GM12878 (cell line): Measurements from ENCODE around the gene TEF. TPM values are rescaled to one million over a fixed set of nuclear protein-coding genes. Genes with fewer than 3 reads are reported as not detected.

Source experiments
- ATAC-seq: fragments of 200-7000 bp; cut with Tn5 transposase; 3 replicates; pipeline ENCODE4 v1.9.1; 2020; ENCODE audit warnings: mild to moderate bottlenecking, moderate library complexity
- Bru-seq: library from RNA; stranded (reverse); fragments of 400-500 nt; gene quantifications from one replicate; lab custom pipeline; 2021; lab: Mats Ljungman, UMichigan
- BruChase-seq, 2 experiments: library from RNA; stranded (reverse); fragments of 400-500 nt; gene quantifications; one replicate each; lab custom pipeline; 2021; lab: Mats Ljungman, UMichigan
- BruUV-seq: library from RNA; stranded (reverse); fragments of 400-500 nt; replicated peaks from 2 replicates; lab custom pipeline; 2021; lab: Mats Ljungman, UMichigan
- CTCF ChIA-PET: fragments of 300-600 bp; sonication (Branson Sonifier 250); formaldehyde crosslinking; extraction: SDS; loops from one replicate; lab custom pipeline; 2021; ENCODE audit warnings: inconsistent platforms; lab: Yijun Ruan, JAX
- POLR2A ChIA-PET: fragments of 350-600 bp; formaldehyde crosslinking; extraction: SDS; loops from one replicate; lab custom pipeline; 2021; ENCODE audit warnings: inconsistent platforms; lab: Charles Lee
- RAD21 ChIA-PET: fragments of 300-600 bp; sonication (Branson Sonifier 250); formaldehyde crosslinking; loops from one replicate; lab custom pipeline; 2023; ENCODE audit warnings: antibody characterized with exemption; ENCODE audit not compliant: unreplicated experiment; lab: Charles Lee
- SMC1A ChIA-PET: fragments of 300-600 bp; sonication (Branson Sonifier 250); formaldehyde crosslinking; loops from one replicate; lab custom pipeline; 2023; ENCODE audit not compliant: unreplicated experiment, uncharacterized antibody; lab: Charles Lee
- DNase-seq: peaks from one replicate; pipeline ENCODE4 v3.0.0-alpha.2; 2011; ENCODE audit warnings: low read depth, low spot score
- FAIRE-seq: peaks from 3 replicates; lab custom pipeline; 2011; peaks lifted over from hg19 to GRCh38; lab: Jason Lieb, UNC
- H2AFZ ChIP-seq: 2 replicates; pipeline ENCODE4 v1.6.0; 2011; ENCODE audit warnings: low read depth, low read length, control low read depth; ENCODE audit not compliant: control insufficient read depth
- H3K27ac ChIP-seq: 2 replicates; pipeline ENCODE4 v1.5.1; 2011; ENCODE audit warnings: control low read depth; ENCODE audit not compliant: control insufficient read depth, insufficient read depth
- H3K27me3 ChIP-seq, 2 experiments: replicated peaks in 1 of 2; 2 replicates each; pipeline versions ENCODE4 v1.6.0 to v1.6.1; 2011; ENCODE audit warnings: low read length in 1 of 2; ENCODE audit not compliant: control insufficient read depth in 2 of 2, insufficient read depth in 2 of 2
- H3K36me3 ChIP-seq, 2 experiments: 2 replicates each; pipeline ENCODE4 v1.5.1; 2011; ENCODE audit warnings: low read length in 1 of 2; ENCODE audit not compliant: control insufficient read depth in 2 of 2, insufficient read depth in 2 of 2
- H3K4me1 ChIP-seq: 2 replicates; pipeline ENCODE4 v1.6.1; 2011; ENCODE audit warnings: mild to moderate bottlenecking, low read length, moderate library complexity, mixed read lengths; ENCODE audit not compliant: control insufficient read depth, insufficient read depth
- H3K4me2 ChIP-seq: 2 replicates; pipeline ENCODE4 v1.6.0; 2011; ENCODE audit warnings: control low read depth; ENCODE audit not compliant: control insufficient read depth, insufficient read depth
- H3K4me3 ChIP-seq: fragments of 200-600 bp; sonication (generic); 2 replicates; pipeline ENCODE4 v1.5.1; 2016
- H3K79me2 ChIP-seq: 2 replicates; pipeline ENCODE4 v1.6.0; 2011; ENCODE audit warnings: low read length; ENCODE audit not compliant: control insufficient read depth, insufficient read depth
- H3K9ac ChIP-seq: 2 replicates; pipeline ENCODE4 v1.8.0; 2011; ENCODE audit warnings: low read length, control low read depth, mixed read lengths; ENCODE audit not compliant: control insufficient read depth, insufficient read depth
- H3K9me3 ChIP-seq: replicated peaks from 3 replicates; pipeline ENCODE4 v1.5.1; 2011; ENCODE audit warnings: mild to moderate bottlenecking, low read length; ENCODE audit not compliant: control insufficient read depth, insufficient read depth
- H4K20me1 ChIP-seq: 2 replicates; pipeline ENCODE4 v1.6.0; 2011; ENCODE audit not compliant: control insufficient read depth, insufficient read depth
- ATF7 ChIP-seq: fragments of 450-650 bp; IDR thresholded peaks from 2 replicates; pipeline ENCODE4 v1.6.1; 2016; ENCODE audit warnings: low read depth, mild to moderate bottlenecking
- BHLHE40 ChIP-seq, 2 experiments: fragments of 450-650 bp in 1 of 2; IDR thresholded peaks; 2 replicates each; pipeline ENCODE4 v1.6.1; 2011 to 2017; ENCODE audit warnings: low read depth in 2 of 2, borderline replicate concordance in 1 of 2, improper control_type of control experiment in 1 of 2, low read length in 1 of 2, mild to moderate bottlenecking in 1 of 2
- CHD2 ChIP-seq: IDR thresholded peaks from 2 replicates; pipeline ENCODE4 v1.6.1; 2011; ENCODE audit warnings: low read depth, low read length, improper control_type of control experiment, borderline replicate concordance
- HDGF ChIP-seq: fragments of 450-650 bp; IDR thresholded peaks from 2 replicates; pipeline ENCODE4 v1.6.1; 2016; ENCODE audit warnings: antibody characterized with exemption
- NFYB ChIP-seq: IDR thresholded peaks from 2 replicates; pipeline ENCODE4 v1.6.1; 2011; ENCODE audit warnings: low read depth, mild to moderate bottlenecking, low read length, improper control_type of control experiment, moderate library complexity; ENCODE audit not compliant: insufficient read depth
- NRF1 ChIP-seq: conservative IDR thresholded peaks from 2 replicates; pipeline ENCODE4 v1.6.1; 2011; ENCODE audit warnings: mild to moderate bottlenecking, low read depth, low read length, improper control_type of control experiment
- POLR2A ChIP-seq: IDR thresholded peaks from 2 replicates; pipeline ENCODE4 v1.6.1; 2011; ENCODE audit warnings: low read depth, mild to moderate bottlenecking, low read length
- POU2F2 ChIP-seq: IDR thresholded peaks from 3 replicates; pipeline ENCODE4 v1.6.1; 2011; ENCODE audit warnings: low read depth, mild to moderate bottlenecking, low read length, borderline replicate concordance
- SIN3A ChIP-seq: IDR thresholded peaks from 2 replicates; pipeline ENCODE4 v1.6.1; 2012; ENCODE audit warnings: low read depth, low read length, improper control_type of control experiment
- TAF1 ChIP-seq: IDR thresholded peaks from 2 replicates; pipeline ENCODE4 v1.6.1; 2011; ENCODE audit warnings: mild to moderate bottlenecking, low read depth, low read length, borderline replicate concordance
- USF2 ChIP-seq: IDR thresholded peaks from 2 replicates; pipeline ENCODE4 v1.6.1; 2011; ENCODE audit warnings: low read depth, low read length, improper control_type of control experiment, borderline replicate concordance
- YBX1 ChIP-seq: fragments of 450-650 bp; IDR thresholded peaks from 2 replicates; pipeline ENCODE4 v1.6.1; 2016; ENCODE audit warnings: antibody characterized with exemption
- WGBS: methylation state at CpG from one replicate; pipeline ENCODE4 v1.1.6; 2016; ENCODE audit warnings: low lambda C conversion rate; ENCODE audit not compliant: insufficient replicate concordance, insufficient coverage; ENCODE audit errors: missing lambda C conversion rate; 5-methylcytosine and 5-hydroxymethylcytosine counted together
- in situ Hi-C: fragments of 300-500 bp; cut with MboI; formaldehyde crosslinking; loops from 9 replicates; pipeline ENCODE4 v1.14.3; 2018; ENCODE audit warnings: mixed read lengths
- intact Hi-C: fragments of 100-400 bp; cut with micrococcal nuclease; formaldehyde crosslinking; loops from one replicate; pipeline ENCODE4 v1.14.2; 2022; ENCODE audit not compliant: unreplicated experiment
- long read RNA-seq, 2 experiments: library from polyadenylated mRNA; unstranded; transcript quantifications; one replicate each; pipeline ENCODE4 v2.0.0, GENCODE V29; 2019 to 2020
- polyA minus RNA-seq, 3 experiments: library from RNA; depleted of rRNA, polyadenylated mRNA; stranded (reverse); fragments of >200 nt; gene quantifications; 2 replicates each; pipeline ENCODE4 v1.2.3, GENCODE V29; 2011
- polyA plus RNA-seq, 11 experiments: library from polyadenylated mRNA; depleted of rRNA in 4 of 11; unstranded in 6 of 11; stranded (reverse) in 5 of 11; fragments of >200 nt; fragmentation: Nextera tagmentation in 4 of 11; fragmentation: Illumina TruSeq in 1 of 11; extraction: Ambion mirVana in 4 of 11; extraction: Trizol in 1 of 11; gene quantifications; 1 replicate in 1 of 11; 2 replicates in 10 of 11; pipeline versions ENCODE4 v1.2.1 to v1.2.3, GENCODE V29; 2011 to 2016; ENCODE audit warnings: inconsistent platforms in 2 of 11, missing spikeins in 2 of 11, low read depth in 1 of 11
- total RNA-seq, 4 experiments: library from RNA; depleted of rRNA in 3 of 4; stranded (reverse); fragments of >200 nt in 3 of 4; fragmentation: Illumina TruSeq in 1 of 4; extraction: Trizol in 1 of 4; gene quantifications; 2 replicates each; pipeline versions ENCODE4 v1.2.1 to v1.2.3, GENCODE V29; 2013 to 2021
- TF ChIP-seq, protein P1 (sequence below): IDR thresholded peaks from 2 replicates; pipeline ENCODE4 v1.6.1; 2012; ENCODE audit warnings: low read depth, low read length, improper control_type of control experiment
- TF ChIP-seq, protein P2 (sequence below): fragments of 450-650 bp; IDR thresholded peaks from 2 replicates; pipeline ENCODE4 v1.6.1; 2016; ENCODE audit warnings: mild to moderate bottlenecking
- TF ChIP-seq, protein P3 (sequence below): IDR thresholded peaks from 2 replicates; pipeline ENCODE4 v1.6.1; 2011; ENCODE audit warnings: low read depth, mild to moderate bottlenecking, low read length, moderate library complexity, borderline replicate concordance; ENCODE audit errors: extremely low read depth

Gene TEF, protein sequence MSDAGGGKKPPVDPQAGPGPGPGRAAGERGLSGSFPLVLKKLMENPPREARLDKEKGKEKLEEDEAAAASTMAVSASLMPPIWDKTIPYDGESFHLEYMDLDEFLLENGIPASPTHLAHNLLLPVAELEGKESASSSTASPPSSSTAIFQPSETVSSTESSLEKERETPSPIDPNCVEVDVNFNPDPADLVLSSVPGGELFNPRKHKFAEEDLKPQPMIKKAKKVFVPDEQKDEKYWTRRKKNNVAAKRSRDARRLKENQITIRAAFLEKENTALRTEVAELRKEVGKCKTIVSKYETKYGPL
- 1.7 TPM in 2 replicates for total RNA-seq (2013; cell fraction: nucleolus; rRNA removed)
- 3.1 and 3.6 TPM in 2 replicates for total RNA-seq (2014; rRNA removed)
- 1.7 and 2.0 TPM in 2 replicates for total RNA-seq (2014; rRNA removed; fragmentation: Illumina TruSeq; extraction: Trizol)
- 4.9 and 5.8 TPM in 2 replicates for total RNA-seq (2021)
- 1.4 TPM for polyA plus RNA-seq (2011; ENCODE audit: low read depth)
- polyA plus RNA-seq (2011; rRNA removed), result 1.6 and 4.4 TPM in 2 replicates
- 2.8 and 4.0 TPM in 2 replicates for polyA plus RNA-seq (2011; cell fraction: cytosol; rRNA removed)
- 3.2 and 4.9 TPM in 2 replicates for polyA plus RNA-seq (2011; cell fraction: nucleus; rRNA removed)
- 1.9 and 2.2 TPM in 2 replicates for polyA plus RNA-seq (2012)
- 2.2 and 4.1 TPM in 2 replicates for polyA plus RNA-seq (2014; fragmentation: Illumina TruSeq; extraction: Trizol)
- under 1 TPM; 0.23 to 0.27 TPM for polyA plus RNA-seq (2014; fragmentation: Nextera tagmentation; extraction: Ambion mirVana)
- 3.3 and 3.6 TPM in 2 replicates for polyA plus RNA-seq (2014; rRNA removed)
- polyA plus RNA-seq (2016; fragmentation: Nextera tagmentation; extraction: Ambion mirVana), result 1 to 10 TPM; 2.4 to 3.0 TPM
- 4.1 and 4.2 TPM in 2 replicates for polyA minus RNA-seq (2011; rRNA and poly(A)+ RNA removed)
- polyA minus RNA-seq (2011; cell fraction: cytosol; rRNA and poly(A)+ RNA removed), result 1.2 and 2.4 TPM in 2 replicates
- polyA minus RNA-seq (2011; cell fraction: nucleus; rRNA and poly(A)+ RNA removed), result 0.73 and 6.4 TPM in 2 replicates
- percentile 36 among the genes with signal in this experiment for Bru-seq, nascent RNA
- percentile 28 among the genes with signal in this experiment for BruChase-seq, experiment 1, labeled RNA remaining after a 6-hour chase
- BruChase-seq, experiment 2, labeled RNA remaining after a 2-hour chase, result percentile 38 among the genes with signal in this experiment
- long read RNA-seq, experiment 1, result 0 reads
- long read RNA-seq, experiment 2, partial matches to known transcripts, result 0 of 2 reads
- long read RNA-seq, experiment 2, other reads (novel, unspliced or antisense), result 2 of 2 reads

- no TSS peak for BruUV-seq
- TF ChIP-seq TAF1 (no peak), NRF1 (0 out of 2 replicates have a peak, but pooled peaks have one; percentile 20), POLR2A (peak; percentile 67), USF2 (peak; percentile 73), YBX1 (no peak), POU2F2 (peak; percentile 95), CHD2 (no peak; the same call in 1 of the 2 replicates), NFYB (peak; percentile 83), BHLHE40 (IDR thresholded peaks at IDR 0.05; ENCODE audit: borderline replicate concordance in 1 of 2, low read depth in 2 of 2, low read length in 1 of 2) (peak; percentile 67 to 90), HDGF (peak; percentile 93), ATF7 (no peak), SIN3A (peak; percentile 6; the same call in 1 of the 2 replicates)
- TF ChIP-seq, protein P1, sequence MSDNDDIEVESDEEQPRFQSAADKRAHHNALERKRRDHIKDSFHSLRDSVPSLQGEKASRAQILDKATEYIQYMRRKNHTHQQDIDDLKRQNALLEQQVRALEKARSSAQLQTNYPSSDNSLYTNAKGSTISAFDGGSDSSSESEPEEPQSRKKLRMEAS, result peak; percentile 96
- TF ChIP-seq, protein P2, sequence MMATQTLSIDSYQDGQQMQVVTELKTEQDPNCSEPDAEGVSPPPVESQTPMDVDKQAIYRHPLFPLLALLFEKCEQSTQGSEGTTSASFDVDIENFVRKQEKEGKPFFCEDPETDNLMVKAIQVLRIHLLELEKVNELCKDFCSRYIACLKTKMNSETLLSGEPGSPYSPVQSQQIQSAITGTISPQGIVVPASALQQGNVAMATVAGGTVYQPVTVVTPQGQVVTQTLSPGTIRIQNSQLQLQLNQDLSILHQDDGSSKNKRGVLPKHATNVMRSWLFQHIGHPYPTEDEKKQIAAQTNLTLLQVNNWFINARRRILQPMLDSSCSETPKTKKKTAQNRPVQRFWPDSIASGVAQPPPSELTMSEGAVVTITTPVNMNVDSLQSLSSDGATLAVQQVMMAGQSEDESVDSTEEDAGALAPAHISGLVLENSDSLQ, result peak; percentile 87
- TF ChIP-seq, protein P3, sequence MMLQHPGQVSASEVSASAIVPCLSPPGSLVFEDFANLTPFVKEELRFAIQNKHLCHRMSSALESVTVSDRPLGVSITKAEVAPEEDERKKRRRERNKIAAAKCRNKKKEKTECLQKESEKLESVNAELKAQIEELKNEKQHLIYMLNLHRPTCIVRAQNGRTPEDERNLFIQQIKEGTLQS, result peak; percentile 85
Measured at GRCh38 chr22:41381329-41382097, at the start of gene TEF. Gene TEF, plus strand, starts transcription at chr22:41381942. Its CDS starts 103 bp downstream, at chr22:41382045.

More at GRCh38 chr22:41381329-41382097, at the start of gene TEF:
- peaks cover 7% of the 10 kb centered on the region for H3K4me1 ChIP-seq
- H4K20me1 ChIP-seq, result no peaks in the 10 kb centered on the region
- H3K4me3 ChIP-seq, result peak within 1 kb of the TSS; percentile 90
- ChIA-PET RAD21 (interaction anchor here (0.5 to 2.6 kb wide), 19 partner anchors 22 to 1110 kb away, joined by 3 to 18 read pairs (median 4); partner anchors contain the start of genes ACO2, PHF5A, PMM1 and POLR3H), SMC1A (interaction anchor here (0.9 to 1.3 kb wide), 7 partner anchors 8 to 139 kb away, joined by 3 read pairs; no protein-coding TSS in a partner anchor), CTCF (interaction anchor here (0.6 to 1.6 kb wide), 5 partner anchors 22 to 459 kb away, joined by 3 to 6 read pairs (median 3); partner anchors contain the start of gene POLR3H), POLR2A (interaction anchor here (0.6 to 1.6 kb wide), 18 partner anchors 27 to 921 kb away, joined by 3 to 15 read pairs (median 4); partner anchors contain the start of genes ACO2, DESI1, PHF5A and PMM1)
- H3K27me3 ChIP-seq, result no peaks in the 10 kb centered on the region
- no peaks in the 10 kb centered on the region for H3K9me3 ChIP-seq
- H3K9ac ChIP-seq, result peak within 1 kb of the TSS; percentile 61
- H2AFZ ChIP-seq, result peak within 1 kb of the TSS; percentile 97
- DNase-seq (peak; percentile 91), ATAC-seq (peak; percentile 97), FAIRE-seq (peak; percentile 94)
- no peaks in the 10 kb centered on the region for H3K36me3 ChIP-seq
- intact Hi-C loops, result loop anchor here (1.0 kb wide), 1 partner anchor 95 kb away; the partner anchor contains the start of gene RANGAP1
- H3K79me2 ChIP-seq, result no peaks in the 10 kb centered on the region
- H3K27ac ChIP-seq, result peak within 1 kb of the TSS; percentile 74
- H3K4me2 ChIP-seq, result peak within 1 kb of the TSS; percentile 96
- in situ Hi-C loops, result no loop called here
- under 1% methylated on average over 33 of the region's 84 CpGs for WGBS
